ENCODE measurements around the gene RDH14.

- TF ChIP-seq CTCF (IDR thresholded peaks at IDR 0.05; ENCODE audit: insufficient read depth, low read length), result no peak
- no peak for TF ChIP-seq GABPA (IDR thresholded peaks at IDR 0.05; ENCODE audit: low read depth)
- TF ChIP-seq REST (IDR thresholded peaks at IDR 0.05; ENCODE audit: insufficient replicate concordance, low read depth), result no peak
These were observed 872 bp downstream of the RDH14 start for GRCh38 chr2:18559531-18560030.
